ENCODE measurements around the gene KIAA1614.

Gene KIAA1614

DNA sequence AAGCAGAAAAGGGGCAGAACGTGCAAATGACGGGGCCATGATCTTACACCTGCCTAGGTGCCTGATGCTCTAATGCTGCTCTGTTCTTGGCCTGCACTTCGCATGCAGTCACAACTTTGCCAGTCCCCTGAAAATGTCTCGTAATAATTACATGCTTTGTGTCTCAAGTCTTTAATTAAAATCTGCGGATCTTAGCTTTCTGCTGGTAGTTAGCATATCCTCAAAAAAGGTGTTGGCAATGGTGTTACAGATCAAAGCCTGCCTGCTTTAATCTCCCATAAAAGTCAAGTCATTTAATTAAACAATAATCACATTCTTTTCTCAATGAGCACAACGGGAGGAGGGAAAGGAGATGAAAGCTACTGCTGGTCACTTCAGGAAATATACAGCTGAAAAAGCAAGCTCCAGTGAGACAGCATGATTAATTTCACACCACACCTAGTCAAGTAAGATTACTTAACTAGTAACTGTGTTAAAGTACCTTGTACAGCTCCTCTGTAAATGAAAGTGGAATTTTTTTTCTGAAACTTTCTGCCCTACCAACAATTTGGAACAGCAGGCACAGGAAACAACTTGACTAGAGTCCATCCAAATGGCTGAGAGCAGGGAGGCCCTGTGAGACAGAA is 64.1 kb downstream of the KIAA1614 start:
- H3K4me3 ChIP-seq (ENCODE audit: low read depth, low read length): no peak overlapping the region
- TF ChIP-seq MYC (IDR thresholded peaks at IDR 0.05; ENCODE audit: low read depth, low read length): no peak
- TF ChIP-seq, protein P1, sequence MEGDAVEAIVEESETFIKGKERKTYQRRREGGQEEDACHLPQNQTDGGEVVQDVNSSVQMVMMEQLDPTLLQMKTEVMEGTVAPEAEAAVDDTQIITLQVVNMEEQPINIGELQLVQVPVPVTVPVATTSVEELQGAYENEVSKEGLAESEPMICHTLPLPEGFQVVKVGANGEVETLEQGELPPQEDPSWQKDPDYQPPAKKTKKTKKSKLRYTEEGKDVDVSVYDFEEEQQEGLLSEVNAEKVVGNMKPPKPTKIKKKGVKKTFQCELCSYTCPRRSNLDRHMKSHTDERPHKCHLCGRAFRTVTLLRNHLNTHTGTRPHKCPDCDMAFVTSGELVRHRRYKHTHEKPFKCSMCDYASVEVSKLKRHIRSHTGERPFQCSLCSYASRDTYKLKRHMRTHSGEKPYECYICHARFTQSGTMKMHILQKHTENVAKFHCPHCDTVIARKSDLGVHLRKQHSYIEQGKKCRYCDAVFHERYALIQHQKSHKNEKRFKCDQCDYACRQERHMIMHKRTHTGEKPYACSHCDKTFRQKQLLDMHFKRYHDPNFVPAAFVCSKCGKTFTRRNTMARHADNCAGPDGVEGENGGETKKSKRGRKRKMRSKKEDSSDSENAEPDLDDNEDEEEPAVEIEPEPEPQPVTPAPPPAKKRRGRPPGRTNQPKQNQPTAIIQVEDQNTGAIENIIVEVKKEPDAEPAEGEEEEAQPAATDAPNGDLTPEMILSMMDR (IDR thresholded peaks at IDR 0.05; ENCODE audit: low read depth, low read length): no peak
- DNase-seq (ENCODE audit: low read depth): no peak

DNA sequence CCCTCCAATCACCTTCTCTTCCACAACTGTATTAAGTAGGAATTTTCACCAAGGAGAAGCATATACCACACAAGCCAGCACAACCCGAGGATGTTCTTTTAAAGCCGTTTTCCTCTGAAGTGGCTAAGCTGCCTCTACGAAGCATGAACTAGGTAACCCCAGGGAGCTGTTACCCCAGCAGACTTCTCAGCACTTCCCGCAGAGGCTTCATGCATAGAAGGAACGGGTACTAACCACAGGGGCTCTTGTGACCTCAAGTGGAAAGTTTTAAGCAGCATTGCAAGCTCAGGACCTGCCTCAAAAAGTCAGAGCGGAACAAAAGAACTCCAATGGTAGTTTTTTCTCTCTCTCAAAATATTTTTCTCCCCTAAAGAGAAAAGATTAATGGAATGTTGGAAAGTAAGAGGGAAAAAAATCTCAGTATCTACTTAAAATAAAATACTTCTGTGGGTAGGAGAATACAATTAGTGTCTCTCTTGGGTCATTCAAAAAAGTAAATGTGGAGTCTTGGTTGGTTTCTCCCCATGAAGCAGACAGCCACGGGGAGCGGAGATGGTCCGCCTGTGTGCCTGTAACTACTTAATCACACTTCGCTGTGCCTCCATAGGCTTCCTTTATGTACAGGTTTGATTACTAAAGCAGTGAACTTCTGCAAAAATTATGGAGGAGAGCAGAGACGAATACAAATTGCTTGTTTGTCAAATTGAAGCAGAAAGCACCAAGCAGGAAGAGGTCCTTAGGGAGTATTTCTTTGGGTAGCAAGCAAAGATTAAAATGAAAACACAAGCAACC is 69.1 kb downstream of the KIAA1614 start:
- peak; percentile 88 for DNase-seq (ENCODE audit: low read depth)
- TF ChIP-seq, protein P2, sequence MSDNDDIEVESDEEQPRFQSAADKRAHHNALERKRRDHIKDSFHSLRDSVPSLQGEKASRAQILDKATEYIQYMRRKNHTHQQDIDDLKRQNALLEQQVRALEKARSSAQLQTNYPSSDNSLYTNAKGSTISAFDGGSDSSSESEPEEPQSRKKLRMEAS (IDR thresholded peaks at IDR 0.05; ENCODE audit: low read depth, low read length): no peak
- TF ChIP-seq POLR2A (IDR thresholded peaks at IDR 0.05; ENCODE audit: extremely low read depth, insufficient read length) (no peak), MYC (IDR thresholded peaks at IDR 0.05; ENCODE audit: low read depth, low read length) (no peak)
- TF ChIP-seq, protein P1 (IDR thresholded peaks at IDR 0.05; ENCODE audit: low read depth, low read length): no peak
- peak overlapping the region; percentile 14 for H3K4me3 ChIP-seq (ENCODE audit: low read depth, low read length)

DNA sequence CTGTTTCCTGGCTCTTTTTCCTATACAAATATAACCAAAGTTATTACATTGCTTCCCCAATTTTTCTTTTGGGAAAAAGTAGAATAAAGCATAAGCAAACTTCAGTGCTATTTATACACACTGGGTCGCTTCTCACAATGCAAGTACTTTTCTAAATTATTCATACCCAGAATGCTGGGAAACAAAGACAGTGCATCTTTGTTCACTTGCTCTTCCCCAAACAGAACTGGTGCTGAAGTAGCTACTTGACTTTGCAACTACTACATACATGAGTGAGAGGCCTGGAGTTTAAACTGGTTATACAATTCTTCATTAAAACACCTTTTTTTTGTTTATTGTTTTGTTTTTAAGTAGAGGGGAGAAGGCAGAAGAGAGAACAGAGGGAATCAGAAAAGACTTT is 69.7 kb downstream of the KIAA1614 start:
- TF ChIP-seq POLR2A (IDR thresholded peaks at IDR 0.05; ENCODE audit: extremely low read depth, insufficient read length) (no peak), MYC (IDR thresholded peaks at IDR 0.05; ENCODE audit: low read depth, low read length) (no peak)
- TF ChIP-seq, protein P2 (IDR thresholded peaks at IDR 0.05; ENCODE audit: low read depth, low read length): no peak
- TF ChIP-seq, protein P1 (IDR thresholded peaks at IDR 0.05; ENCODE audit: low read depth, low read length): no peak
- H3K4me3 ChIP-seq (ENCODE audit: low read depth, low read length): no peak overlapping the region
- no peak for DNase-seq (ENCODE audit: low read depth)

DNA sequence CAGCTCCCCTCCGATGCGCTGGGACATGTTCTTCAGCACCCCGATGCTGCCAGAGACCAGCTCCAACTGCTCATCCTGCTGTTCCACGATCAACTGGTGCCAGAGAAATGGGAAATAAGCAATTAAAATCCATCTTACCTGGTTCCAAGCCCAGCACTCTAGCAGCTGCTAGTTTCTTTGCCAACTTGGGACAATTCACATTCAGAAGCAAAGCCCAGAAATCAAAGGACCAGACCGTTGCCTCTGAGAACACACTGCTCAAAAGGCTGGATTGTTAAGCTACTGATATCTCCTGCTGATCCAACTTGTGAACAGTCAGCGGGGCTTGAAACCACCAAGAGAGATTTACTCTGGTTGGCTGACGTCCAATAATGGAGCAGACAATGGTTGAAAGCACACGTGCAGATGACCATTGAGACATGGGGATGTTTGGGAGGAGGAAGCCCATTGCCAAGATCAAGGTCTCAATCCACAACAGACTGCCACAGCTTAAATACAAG is 75.6 kb downstream of the KIAA1614 start:
- no peak overlapping the region for H3K4me3 ChIP-seq (ENCODE audit: low read depth, low read length)
- no peak for DNase-seq (ENCODE audit: low read depth)
- TF ChIP-seq POLR2A (IDR thresholded peaks at IDR 0.05; ENCODE audit: extremely low read depth, insufficient read length) (no peak), MYC (IDR thresholded peaks at IDR 0.05; ENCODE audit: low read depth, low read length) (no peak)
- TF ChIP-seq, protein P1 (IDR thresholded peaks at IDR 0.05; ENCODE audit: low read depth, low read length): no peak
- TF ChIP-seq, protein P2 (IDR thresholded peaks at IDR 0.05; ENCODE audit: low read depth, low read length): no peak

DNA sequence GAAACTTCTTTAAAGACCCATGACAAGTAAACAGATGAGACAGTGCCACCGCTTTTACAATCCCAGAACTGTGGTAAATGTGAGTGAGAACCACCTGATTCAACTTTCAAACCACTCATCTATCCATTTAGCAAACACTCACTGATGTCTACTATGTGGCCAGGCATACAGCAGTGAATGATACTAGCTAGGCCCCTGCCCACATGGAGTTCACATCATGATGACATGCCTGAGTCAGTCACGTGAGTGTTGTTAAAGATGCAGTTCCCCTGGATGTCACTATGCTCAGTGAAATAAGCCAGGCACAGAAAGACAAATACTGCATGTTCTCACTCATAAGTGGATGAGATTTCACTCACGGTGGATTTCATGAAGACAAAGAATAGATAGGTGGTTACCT is 81.6 kb downstream of the KIAA1614 start:
- TF ChIP-seq POLR2A (IDR thresholded peaks at IDR 0.05; ENCODE audit: extremely low read depth, insufficient read length): no peak
- no peak overlapping the region for H3K4me3 ChIP-seq (ENCODE audit: low read depth, low read length)
- no peak for DNase-seq (ENCODE audit: low read depth)

DNA sequence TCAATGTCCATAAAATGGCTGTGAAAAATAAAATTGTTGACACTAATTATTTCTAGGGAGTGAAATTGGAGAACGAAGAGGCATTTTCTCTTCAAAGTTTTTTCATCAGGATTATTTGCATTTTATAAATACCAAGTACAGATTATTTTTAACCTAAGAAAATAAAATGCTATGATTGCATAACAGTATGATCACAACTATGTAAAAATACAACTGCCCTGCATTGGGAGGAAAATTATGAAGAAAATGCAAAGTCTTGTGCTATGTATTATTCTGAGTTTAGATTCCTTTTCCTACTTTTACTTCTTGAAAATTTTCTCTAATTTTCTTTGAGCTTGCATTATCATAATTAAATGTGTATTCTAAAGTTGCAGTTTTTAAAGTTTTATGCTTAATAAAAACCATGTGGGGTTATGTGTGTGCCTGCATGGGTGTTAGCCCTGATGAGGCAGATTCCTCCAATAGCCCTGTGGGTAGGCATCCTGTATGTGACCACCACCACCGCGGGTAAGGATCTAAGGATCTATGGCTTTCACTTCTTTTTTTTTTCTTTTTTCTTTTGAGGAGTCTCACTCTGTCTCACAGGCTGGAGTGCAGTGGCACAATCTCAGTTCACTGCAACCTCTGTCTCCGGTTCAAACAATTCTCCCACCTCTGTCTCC is 85.3 kb downstream of the KIAA1614 start:
- no peak for DNase-seq (ENCODE audit: low read depth)
- H3K4me3 ChIP-seq (ENCODE audit: low read depth, low read length): no peak overlapping the region
- TF ChIP-seq MYC (IDR thresholded peaks at IDR 0.05; ENCODE audit: low read depth, low read length): no peak
- TF ChIP-seq POLR2A (IDR thresholded peaks at IDR 0.05; ENCODE audit: extremely low read depth, insufficient read length): no peak
- TF ChIP-seq, protein P1 (IDR thresholded peaks at IDR 0.05; ENCODE audit: low read depth, low read length): no peak
- TF ChIP-seq, protein P2 (IDR thresholded peaks at IDR 0.05; ENCODE audit: low read depth, low read length): no peak

All from NB4 (cell line).